Upper lobe of left lung (tissue), 6 donors: Measurements from ENCODE around the gene CAPN9. TPM values are rescaled to one million over a fixed set of nuclear protein-coding genes. Genes with fewer than 3 reads are reported as not detected.

ENCODE experiments used
- ATAC-seq, 2 donors: fragments of 200-7000 bp; cut with Tn5 transposase; one replicate each; pipeline ENCODE4 v1.9.1; 2022; ENCODE audit warnings: mild to moderate bottlenecking in 2 of 2, moderate library complexity in 2 of 2; ENCODE audit not compliant: low FRiP score in 2 of 2
- DNase-seq, 2 donors: peaks; one replicate each; pipeline ENCODE4 v3.0.0-alpha.2; 2019 to 2020
- H3K27ac ChIP-seq, 4 donors: fragments of 200-600 bp; sonication (generic); one replicate each; pipeline ENCODE4 v1.5.1; 2016 to 2019
- H3K27me3 ChIP-seq, 4 donors: fragments of 200-600 bp; sonication (generic); one replicate each; pipeline ENCODE4 v1.5.1; 2017 to 2019
- H3K36me3 ChIP-seq, 4 donors: fragments of 200-600 bp; sonication (generic); one replicate each; pipeline ENCODE4 v1.5.1; 2016 to 2019
- H3K4me1 ChIP-seq, 4 donors: fragments of 200-600 bp; sonication (generic); one replicate each; pipeline ENCODE4 v1.5.1; 2018 to 2019
- H3K4me3 ChIP-seq, 4 donors: fragments of 200-600 bp; sonication (generic); one replicate each; pipeline ENCODE4 v1.5.1; 2017 to 2019; ENCODE audit warnings: mild to moderate bottlenecking in 2 of 4, moderate library complexity in 1 of 4
- H3K9me3 ChIP-seq, 4 donors: fragments of 200-600 bp; sonication (generic); one replicate each; pipeline ENCODE4 v1.5.1; 2018 to 2019
- EP300 ChIP-seq, 4 donors: sonication (generic); formaldehyde crosslinking; IDR thresholded peaks; one replicate each; pipeline ENCODE4 v1.5.1; 2017; ENCODE audit warnings: antibody characterized with exemption in 4 of 4, control low read depth in 2 of 4
- POLR2A ChIP-seq, 4 donors: fragments of 450-650 bp; IDR thresholded peaks; one replicate each; pipeline ENCODE4 v1.5.1; 2016 to 2017; ENCODE audit warnings: antibody characterized with exemption in 4 of 4, mild to moderate bottlenecking in 2 of 4
- POLR2AphosphoS5 ChIP-seq, 2 donors: sonication (generic); formaldehyde crosslinking; IDR thresholded peaks; one replicate each; pipeline ENCODE4 v1.5.1; 2017; ENCODE audit warnings: antibody characterized with exemption in 2 of 2
- whole genome bisulfite sequencing, 2 donors: methylation state at CpG; one replicate each; pipeline ENCODE4 v1.1.5; 2017 to 2018; 5-methylcytosine and 5-hydroxymethylcytosine counted together
- total RNA-seq, 6 donors: library from RNA; depleted of rRNA in 4 of 6; stranded (reverse); fragments of >200 nt in 4 of 6; gene quantifications; one replicate each; pipeline versions ENCODE4 v1.1.0 to v1.2.1, GENCODE V29; 2016 to 2021
- TF ChIP-seq, protein P1 (sequence below), 6 experiments: fragments of 450-650 bp in 4 of 6; fragments of 200-600 bp in 2 of 6; sonication (generic) in 2 of 6; IDR thresholded peaks; one replicate each; pipeline ENCODE4 v1.5.1; 2016 to 2019; ENCODE audit warnings: antibody characterized with exemption in 6 of 6
- donor health status: DM: no; HTN: no; CAD: no; lungs with moderate emphysema.
- donor health status: DM: no; HTN: yes; CAD: no; lungs with severe emphysema.

Gene CAPN9
- total RNA-seq, 6 donors from 2014 or later: 8.0 to 29.0 (median 19.6) TPM

DNA sequence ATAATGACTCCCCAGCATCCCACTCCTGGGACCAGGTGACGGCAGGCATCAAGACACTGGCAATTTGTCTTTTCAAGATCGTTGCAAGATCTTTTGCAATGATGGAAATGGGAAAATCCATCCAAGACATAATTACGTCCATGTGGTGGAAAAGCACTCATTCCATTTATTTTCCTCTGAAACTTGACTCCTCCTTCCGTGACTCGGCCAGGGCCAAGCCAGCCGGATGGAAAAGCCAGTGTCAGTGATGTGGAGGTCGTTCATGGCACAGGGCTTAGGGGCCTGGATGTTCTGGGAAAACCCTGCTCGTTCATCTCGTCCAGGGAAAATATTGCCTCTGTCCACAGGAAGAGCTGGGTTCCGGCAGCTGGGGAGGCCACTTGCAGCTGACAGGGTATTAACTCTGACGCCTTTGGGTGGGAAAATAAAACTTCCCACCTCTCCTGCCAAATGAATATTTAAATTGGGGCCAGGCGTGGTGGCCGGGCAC lies 74.9 kb downstream of the CAPN9 start:
- no peak for DNase-seq

DNA sequence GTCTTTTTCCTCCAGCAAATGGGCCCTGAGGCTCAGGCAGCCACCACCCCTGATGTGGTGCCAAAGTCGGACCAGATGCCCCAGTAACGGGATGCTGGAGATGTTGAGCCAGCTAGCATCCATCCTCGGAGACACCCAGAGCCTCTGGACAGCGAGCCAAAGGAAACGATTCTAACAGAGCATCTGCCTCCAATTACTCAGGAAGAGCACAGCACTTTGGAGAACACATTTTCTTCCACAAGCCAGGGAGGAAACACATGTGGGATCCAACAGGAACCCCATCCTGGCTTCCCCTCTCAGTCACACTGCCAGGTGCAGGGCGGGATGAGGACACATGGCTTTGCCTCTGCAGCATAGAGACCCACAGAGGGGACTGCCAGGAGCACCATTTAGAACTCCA lies 76.2 kb downstream of the CAPN9 start:
- Histone ChIP-seq H3K9me3 (no peaks in the 10 kb centered on the region), H3K4me1 (peaks cover 12 to 19% (median 17%) of the 10 kb centered on the region in 4 donors), H3K4me3 (no peak overlapping the region), H3K36me3 (no peaks in the 10 kb centered on the region), H3K27me3 (no peaks in the 10 kb centered on the region), H3K27ac (no peak overlapping the region)
- DNase-seq: no peak
- TF ChIP-seq EP300 (IDR thresholded peaks at IDR 0.05) (no peak), POLR2AphosphoS5 (IDR thresholded peaks at IDR 0.05) (no peak), POLR2A (IDR thresholded peaks at IDR 0.05) (no peak)
- TF ChIP-seq, protein P1, sequence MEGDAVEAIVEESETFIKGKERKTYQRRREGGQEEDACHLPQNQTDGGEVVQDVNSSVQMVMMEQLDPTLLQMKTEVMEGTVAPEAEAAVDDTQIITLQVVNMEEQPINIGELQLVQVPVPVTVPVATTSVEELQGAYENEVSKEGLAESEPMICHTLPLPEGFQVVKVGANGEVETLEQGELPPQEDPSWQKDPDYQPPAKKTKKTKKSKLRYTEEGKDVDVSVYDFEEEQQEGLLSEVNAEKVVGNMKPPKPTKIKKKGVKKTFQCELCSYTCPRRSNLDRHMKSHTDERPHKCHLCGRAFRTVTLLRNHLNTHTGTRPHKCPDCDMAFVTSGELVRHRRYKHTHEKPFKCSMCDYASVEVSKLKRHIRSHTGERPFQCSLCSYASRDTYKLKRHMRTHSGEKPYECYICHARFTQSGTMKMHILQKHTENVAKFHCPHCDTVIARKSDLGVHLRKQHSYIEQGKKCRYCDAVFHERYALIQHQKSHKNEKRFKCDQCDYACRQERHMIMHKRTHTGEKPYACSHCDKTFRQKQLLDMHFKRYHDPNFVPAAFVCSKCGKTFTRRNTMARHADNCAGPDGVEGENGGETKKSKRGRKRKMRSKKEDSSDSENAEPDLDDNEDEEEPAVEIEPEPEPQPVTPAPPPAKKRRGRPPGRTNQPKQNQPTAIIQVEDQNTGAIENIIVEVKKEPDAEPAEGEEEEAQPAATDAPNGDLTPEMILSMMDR (IDR thresholded peaks at IDR 0.05): no peak
- ATAC-seq: peak in 1 of 2 donors; percentile 42
- WGBS, 2 donors: 33 to 72% methylated on average over 3 to 6 of the region's 6 CpGs

More for the DNA sequence above, 74.9 kb downstream of the CAPN9 start:
- ATAC-seq: peak in 1 of 2 donors; percentile 62
- H3K9me3 ChIP-seq: no peaks in the 10 kb centered on the region
- no peaks in the 10 kb centered on the region for H3K36me3 ChIP-seq
- H3K27ac ChIP-seq: no peak overlapping the region
- peaks cover 12 to 18% (median 15%) of the 10 kb centered on the region in 4 donors for H3K4me1 ChIP-seq
- H3K27me3 ChIP-seq: no peaks in the 10 kb centered on the region
- WGBS, 2 donors: 77 to 78% methylated on average over 13 of the region's 13 CpGs
- no peak overlapping the region for H3K4me3 ChIP-seq
- TF ChIP-seq POLR2A (IDR thresholded peaks at IDR 0.05) (no peak), EP300 (IDR thresholded peaks at IDR 0.05) (no peak), POLR2AphosphoS5 (IDR thresholded peaks at IDR 0.05) (no peak)
- TF ChIP-seq, protein P1 (IDR thresholded peaks at IDR 0.05): no peak

DNA sequence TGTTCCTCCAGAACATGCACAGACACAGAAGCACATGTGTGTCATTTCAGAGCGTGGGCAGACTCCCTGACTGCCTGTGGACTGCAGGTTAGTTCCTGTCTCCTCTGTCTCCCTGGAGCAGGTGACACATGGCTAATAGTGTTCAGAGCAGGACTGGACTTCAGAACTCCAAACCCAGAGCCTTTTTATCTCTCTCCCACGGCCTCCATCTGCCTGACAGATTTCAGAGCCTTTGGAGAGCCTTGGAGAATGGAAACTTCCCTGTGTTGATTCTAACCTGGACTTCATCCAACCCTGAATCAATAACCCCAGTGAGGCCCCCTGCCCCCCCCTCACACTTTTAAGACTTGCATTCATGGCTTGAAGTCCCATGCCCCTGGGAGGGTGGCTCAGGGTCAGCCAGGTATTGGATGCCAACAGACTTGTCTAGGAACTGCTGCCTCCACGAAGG lies 76.8 kb downstream of the CAPN9 start:
- TF ChIP-seq POLR2AphosphoS5 (IDR thresholded peaks at IDR 0.05) (no peak), POLR2A (IDR thresholded peaks at IDR 0.05) (no peak), EP300 (IDR thresholded peaks at IDR 0.05) (no peak)
- TF ChIP-seq, protein P1 (IDR thresholded peaks at IDR 0.05): no peak
- 70 to 76% methylated on average over 3 of the region's 3 CpGs for WGBS, 2 donors
- DNase-seq (no peak), ATAC-seq (no peak)
- no peaks in the 10 kb centered on the region for H3K27me3 ChIP-seq
- no peaks in the 10 kb centered on the region for H3K36me3 ChIP-seq
- no peaks in the 10 kb centered on the region for H3K9me3 ChIP-seq
- H3K4me1 ChIP-seq: peaks cover 12 to 19% (median 17%) of the 10 kb centered on the region in 4 donors
- peak overlapping the region in 1 of 4 donors; percentile 61 for H3K27ac ChIP-seq
- no peak overlapping the region for H3K4me3 ChIP-seq

DNA sequence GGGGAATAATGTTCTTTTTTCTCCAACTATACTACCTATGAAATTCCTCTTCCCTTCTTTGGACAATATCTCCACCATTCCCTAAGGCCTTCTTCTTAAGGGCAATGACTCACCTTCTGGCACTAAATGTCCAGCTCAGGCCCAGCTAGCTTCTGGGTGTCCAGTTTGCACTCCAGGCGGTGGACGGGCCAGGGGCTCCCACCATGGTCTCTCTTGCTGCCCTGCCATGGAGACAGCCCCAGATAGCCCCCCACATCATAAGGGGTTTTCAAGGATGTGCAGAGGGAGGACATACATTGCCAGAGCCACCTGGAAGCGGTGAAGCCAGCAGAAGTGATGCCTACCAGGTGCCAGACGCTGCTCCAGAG lies 77.3 kb downstream of the CAPN9 start:
- ATAC-seq: no peak
- H3K27ac ChIP-seq: peak overlapping the region in 2 of 4 donors; percentile 24 to 61
- no peaks in the 10 kb centered on the region for H3K36me3 ChIP-seq
- H3K4me1 ChIP-seq: peaks cover 12 to 19% (median 17%) of the 10 kb centered on the region in 4 donors
- DNase-seq: no peak
- no peaks in the 10 kb centered on the region for H3K27me3 ChIP-seq
- WGBS, 2 donors: 85 to 86% methylated on average over 2 to 4 of the region's 4 CpGs
- H3K9me3 ChIP-seq: no peaks in the 10 kb centered on the region
- TF ChIP-seq, protein P1 (IDR thresholded peaks at IDR 0.05): no peak
- no peak for TF ChIP-seq POLR2A (IDR thresholded peaks at IDR 0.05)
- no peak for TF ChIP-seq POLR2AphosphoS5 (IDR thresholded peaks at IDR 0.05)
- TF ChIP-seq EP300 (IDR thresholded peaks at IDR 0.05): no peak
- no peak overlapping the region for H3K4me3 ChIP-seq
